Mammary epithelial cell (primary cell): Measurements from ENCODE around the gene MPO.

Source experiments
- CTCF ChIP-seq, 2 donors: IDR thresholded peaks in 1 of 2; conservative IDR thresholded peaks in 1 of 2; 2 replicates each; pipeline ENCODE4 v1.5.1; 2011 to 2012; ENCODE audit warnings: inconsistent platforms in 2 of 2, low read length in 2 of 2, mild to moderate bottlenecking in 2 of 2, control low read depth in 1 of 2, low read depth in 1 of 2; ENCODE audit not compliant: insufficient read depth in 1 of 2; ENCODE audit errors: extremely low read depth in 1 of 2
- EZH2 ChIP-seq: IDR thresholded peaks from 2 replicates; pipeline ENCODE4 v1.6.1; 2012; ENCODE audit warnings: low read length, inconsistent platforms, borderline replicate concordance

DNA sequence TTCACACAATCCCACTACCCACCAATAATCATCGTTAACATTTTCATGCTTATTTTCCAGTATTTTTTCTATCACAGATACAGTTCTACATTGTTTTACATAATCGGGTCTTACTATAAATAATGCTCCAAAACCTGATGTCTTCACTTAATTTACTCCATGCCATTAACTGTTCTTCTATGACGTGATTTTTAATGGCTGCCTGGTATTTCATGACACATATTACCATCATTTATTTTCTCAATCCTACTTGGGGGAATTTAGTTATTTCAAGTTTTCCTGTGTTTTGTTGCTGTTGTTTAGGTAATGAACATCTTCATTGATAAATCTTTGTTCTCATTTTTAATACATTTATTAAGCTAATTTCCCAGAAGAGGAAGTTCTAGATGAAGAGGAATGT lies 27.7 kb downstream of the MPO start:
- TF ChIP-seq CTCF (conservative IDR thresholded peaks at IDR 0.05 in 1 of 2, IDR thresholded peaks at IDR 0.05 in 1 of 2; ENCODE audit: extremely low read depth in 1 of 2, insufficient read depth in 1 of 2, low read depth in 1 of 2, low read length in 2 of 2) (no peak), EZH2 (no peak)
